GM21526 (cell line): Measurements from ENCODE around the gene TMEM147.
"Not testable (repeated sequence)": the region's sequence is repeated elsewhere in the genome, so short reads cannot be mapped to it uniquely, and the experiment has no call there.

Experiments used
- ATAC-seq: cut with Tn5 transposase; IDR thresholded peaks from one replicate; pipeline ENCODE4 v1.9.1; 2021; ENCODE audit warnings: moderate library complexity; ENCODE audit not compliant: unreplicated experiment, low FRiP score

TMEM147 gene

DNA sequence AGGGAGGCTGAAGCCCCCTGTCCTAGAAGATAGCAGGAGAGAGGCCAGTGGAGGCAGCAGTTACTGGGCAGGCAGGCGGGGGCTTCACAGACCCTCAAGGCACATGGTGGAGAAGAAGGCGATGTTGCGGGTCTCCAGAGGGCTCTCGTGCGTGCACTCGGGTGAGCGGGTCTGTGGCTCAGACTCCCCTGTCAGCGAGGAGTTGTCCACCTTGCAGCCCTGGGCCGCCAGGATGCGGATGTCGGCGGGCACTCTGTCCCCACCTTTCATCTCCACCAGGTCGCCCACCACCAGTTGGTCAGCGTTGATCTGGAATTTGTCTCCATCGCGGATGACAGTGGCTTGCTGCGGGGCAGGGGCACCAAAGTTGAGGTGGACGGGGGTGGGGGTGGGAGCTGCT is 14.8 kb downstream of the TMEM147 start:
- no peak for ATAC-seq

DNA sequence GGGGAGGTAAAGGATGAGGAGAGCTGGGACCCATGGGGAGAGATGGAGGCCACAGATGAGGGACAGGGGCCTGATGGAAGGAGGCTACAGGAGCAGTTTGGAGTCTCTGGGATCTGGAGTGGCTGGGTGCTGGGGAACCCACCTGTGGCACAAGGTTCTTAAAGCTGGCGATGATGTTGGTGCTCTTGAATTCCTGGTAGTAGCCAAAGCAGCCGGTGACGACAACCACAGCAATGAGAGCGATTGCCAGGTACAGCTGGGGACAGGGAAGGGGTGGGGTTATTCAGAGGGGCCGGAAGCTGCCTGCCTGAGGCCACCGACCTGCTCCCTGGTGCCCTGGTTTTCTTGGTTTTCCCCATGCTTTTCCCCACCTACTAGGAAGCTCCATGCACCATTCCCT is 15.3 kb downstream of the TMEM147 start:
- no peak for ATAC-seq

DNA sequence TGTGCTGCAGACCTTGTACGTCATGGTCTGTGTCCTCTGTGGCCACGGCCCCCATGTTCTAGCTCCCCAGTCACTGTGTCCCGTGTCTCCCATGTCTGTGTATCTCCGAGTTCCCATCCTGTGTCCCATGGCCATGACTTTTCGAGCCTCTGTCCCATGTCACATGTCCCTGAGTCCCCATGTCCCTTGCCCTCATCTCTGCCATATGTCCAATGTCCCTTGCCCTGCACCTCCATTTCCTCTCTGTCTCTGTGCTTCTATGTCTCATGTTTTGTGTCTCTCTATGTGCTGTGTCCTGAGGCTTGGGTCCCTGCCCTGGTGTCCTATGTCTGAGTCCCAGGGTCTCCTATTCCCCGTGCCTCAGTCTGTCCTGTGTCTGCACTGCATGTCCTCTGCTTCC is 16.0 kb downstream of the TMEM147 start:
- no peak for ATAC-seq

DNA sequence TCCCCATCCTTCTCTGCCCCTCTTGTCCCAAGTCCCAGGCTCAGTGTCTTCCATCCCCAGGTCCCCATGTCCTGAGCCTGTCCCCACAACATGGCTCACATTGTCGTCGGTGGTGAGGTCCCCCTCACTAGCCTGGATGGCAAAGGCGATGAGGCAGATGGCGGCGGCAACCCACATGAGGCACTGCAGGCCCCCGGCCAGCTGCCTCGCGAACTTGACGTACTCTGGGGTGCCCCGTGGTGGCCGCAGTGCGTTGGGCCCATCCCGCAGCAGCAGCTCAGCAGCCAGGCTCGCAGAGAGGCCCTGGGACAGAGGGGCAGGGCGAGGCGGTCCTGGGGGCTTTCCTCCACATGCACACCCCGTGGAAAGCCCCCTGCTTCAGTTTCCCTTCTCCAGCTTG is 16.9 kb downstream of the TMEM147 start:
- no peak for ATAC-seq

DNA sequence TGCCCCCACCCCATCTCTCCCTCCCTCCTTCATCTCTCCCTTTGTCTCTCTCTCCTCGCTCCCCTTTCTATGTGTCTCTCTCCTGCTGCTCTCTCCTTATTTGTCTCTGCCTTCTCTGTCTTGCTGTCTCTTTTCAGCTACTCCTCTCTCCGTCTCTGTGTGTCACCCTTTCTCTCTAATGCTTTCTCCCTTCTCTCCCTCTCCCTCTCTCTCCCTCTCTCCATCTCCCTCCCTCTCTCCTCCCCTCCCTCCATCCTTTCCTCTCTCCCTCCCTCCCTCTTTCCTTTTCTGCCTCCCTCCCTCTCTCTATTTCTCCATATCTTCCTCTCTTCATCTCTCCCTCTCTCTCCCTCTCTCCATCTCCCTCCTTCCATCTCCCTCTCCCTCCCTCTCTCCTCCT is 17.4 kb downstream of the TMEM147 start:
- ATAC-seq, result no peak

DNA sequence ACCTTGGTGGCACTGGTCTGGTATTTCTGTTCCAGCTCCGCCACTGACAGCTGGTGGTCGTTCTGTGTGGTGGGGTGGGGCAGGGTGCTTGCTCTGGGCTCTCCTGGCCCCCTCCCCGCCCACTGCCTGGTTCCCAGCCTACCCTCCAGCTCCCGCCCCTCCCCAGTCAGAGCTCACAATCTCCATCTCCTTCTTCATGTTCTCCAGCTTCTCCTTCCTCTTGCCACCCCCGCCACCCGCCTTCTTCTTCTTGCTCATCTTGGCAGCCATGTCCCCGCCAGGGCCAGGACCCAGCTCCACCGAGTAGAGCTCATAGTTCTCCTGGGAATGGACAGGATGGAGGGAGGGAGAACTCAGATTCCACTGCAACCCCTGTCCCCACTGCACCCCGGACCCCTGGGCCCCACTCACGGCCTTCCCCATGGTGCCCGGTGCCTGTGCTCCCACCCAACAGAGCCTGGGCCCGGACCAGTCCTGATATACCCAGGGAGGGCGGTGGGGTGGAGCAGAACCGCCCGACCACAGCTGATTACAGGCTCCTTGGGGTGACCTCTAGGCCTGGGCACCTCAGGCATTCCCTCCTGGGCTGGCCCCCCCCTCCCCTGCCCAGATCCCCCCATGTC is 17.9 kb downstream of the TMEM147 start, which contains the start of gene ATP4A:
ATP4A (minus strand) TSS at position 452 of the 623 bp plus-strand sequence; CDS start at position 423, 29 bp downstream.
- ATAC-seq, result no peak

DNA sequence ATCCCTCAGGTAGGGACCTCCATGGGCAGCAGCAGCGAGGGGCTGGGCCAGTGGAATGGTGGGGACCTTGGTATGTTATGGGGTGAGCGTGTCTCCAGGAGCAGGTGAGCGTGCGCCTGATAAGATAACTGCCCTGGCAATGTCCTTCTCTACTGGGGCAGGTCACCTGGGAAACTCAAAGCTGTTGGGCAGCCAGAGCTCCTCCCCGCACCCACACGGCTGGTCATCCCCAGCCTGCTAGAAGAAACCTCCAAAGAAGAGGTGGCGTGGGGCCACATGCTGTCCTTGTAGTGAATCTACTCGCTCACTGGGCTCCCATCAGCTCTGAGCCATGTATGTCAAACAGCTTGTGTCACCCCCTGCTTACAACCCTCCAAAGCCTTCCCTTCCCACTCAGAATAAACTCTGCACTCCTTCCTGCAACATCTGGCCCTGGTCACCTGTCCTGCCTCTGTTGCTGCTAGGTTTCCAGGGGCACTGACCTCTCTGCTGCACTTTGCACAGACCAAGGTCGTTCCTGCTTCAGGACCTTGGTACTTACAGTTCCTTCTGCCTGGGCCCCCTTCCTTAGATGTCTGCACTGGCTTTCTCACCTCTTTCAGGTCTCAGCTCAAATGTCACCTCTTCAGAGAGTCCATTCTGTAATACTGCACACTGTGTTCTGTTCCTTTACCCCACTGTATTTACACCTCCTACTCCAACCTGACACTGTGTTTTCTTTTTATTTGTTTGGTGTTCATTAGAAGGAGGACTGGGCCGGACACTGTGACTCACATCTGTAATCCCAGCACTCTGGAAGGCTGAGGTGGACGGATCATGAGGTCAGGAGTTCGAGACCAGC is 19.8 kb downstream of the TMEM147 start:
- no peak for ATAC-seq

DNA sequence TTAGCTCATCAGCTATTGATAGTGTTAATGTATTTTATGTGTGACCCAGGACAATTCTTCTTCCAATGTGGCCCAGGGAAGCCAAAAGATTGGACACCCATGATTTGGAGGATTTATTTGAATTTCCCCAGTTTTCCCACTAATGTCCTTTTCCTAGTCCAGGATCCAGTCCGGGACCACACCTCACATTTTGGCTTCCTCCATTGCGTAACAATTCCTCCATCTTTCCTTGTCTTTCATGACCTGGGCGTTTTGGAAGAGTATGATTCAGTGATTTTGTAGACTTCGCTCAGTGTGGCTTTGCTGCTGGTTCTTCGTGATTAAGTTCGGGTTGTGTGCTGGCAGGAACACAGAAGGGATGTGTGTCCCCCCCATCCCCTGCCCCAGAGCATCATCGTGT is 21.3 kb downstream of the TMEM147 start:
- ATAC-seq, result no peak

DNA sequence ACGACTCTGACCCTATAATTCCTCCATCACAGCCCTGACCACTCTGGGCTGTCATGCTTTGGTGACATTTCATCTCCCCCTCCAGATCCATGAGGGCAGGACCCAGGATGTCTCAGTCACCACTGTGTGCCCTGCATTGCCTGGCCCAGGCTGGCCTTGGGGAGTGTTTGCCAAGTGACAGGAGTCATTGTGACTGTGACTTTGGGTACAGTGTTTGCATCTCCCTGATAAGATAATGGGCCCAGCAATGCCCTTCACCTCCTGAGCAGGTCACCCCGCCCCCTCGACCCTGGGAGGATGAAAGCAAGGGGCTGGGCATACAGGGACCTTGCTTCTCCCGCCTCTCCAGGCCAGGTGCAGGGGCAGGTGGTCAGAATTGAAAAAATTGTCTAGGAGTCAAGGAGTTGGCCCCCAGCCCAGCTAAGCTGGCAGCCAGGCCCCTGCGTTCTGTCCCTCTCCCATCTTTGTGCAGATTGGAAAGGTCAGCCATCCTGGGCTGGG is 23.9 kb downstream of the TMEM147 start:
- ATAC-seq, result no peak

DNA sequence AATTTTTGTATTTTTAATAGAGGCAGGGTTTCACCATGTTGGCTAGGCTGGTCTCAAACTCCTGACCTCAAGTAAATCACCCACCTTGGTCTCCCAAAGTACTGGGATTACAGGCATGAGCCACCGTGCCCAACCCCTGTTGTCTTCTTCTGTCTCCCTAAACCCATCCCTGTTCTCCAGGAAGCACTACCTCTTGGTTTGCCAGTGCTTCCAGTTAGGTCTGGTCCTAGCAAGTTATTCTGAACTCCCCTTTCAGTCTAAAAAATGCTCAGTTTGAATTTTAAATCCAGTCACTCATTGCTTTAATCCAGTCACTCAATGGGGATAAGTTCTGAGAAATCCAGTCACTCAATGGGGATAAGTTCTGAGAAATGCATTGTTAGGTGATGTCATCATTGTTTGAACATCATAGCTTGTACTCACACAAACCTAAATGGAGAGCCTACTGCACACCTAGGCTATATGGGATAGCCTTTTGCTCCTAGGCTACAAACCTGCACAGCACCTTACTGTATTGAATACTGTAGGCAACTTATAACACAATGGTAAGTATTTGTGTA is 26.1 kb downstream of the TMEM147 start:
- no peak for ATAC-seq

DNA sequence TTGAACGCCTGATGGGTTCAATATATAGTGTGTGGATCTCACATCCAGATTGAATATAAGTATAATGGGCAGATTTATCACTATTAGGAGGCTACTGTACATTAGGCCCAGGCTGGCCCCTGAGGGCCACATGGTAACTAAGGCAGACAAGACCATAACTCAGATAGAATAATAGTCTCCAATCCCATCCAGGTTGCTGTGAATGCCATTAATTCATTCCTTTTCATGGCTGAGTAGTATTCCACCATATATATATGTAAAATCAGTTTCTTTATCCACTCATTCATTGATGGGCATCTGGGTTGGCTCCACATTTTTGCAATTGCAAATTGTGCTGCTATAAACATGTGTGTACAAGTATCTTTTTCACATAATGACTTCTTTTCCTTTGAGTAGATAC is 32.5 kb downstream of the TMEM147 start:
- no peak for ATAC-seq

DNA sequence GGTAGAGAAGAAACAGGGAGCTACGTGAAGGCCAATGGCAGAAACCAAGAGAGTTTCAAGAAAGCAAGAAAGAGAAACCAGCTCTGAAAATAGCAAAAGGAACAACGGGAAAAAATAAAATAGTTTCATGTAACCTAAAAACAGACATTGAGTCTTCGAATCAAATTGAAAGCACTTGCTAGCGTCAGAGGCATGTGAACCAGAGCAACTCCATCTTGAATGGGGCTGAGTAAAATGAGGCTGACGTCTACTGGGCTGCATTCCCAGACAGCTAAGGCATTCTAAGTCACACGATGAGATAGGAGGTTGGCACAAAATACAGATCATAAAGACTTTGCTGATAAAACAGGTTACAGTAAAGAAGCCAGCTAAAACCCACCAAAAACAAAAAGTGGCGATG is 33.3 kb downstream of the TMEM147 start:
- ATAC-seq, result no peak

DNA sequence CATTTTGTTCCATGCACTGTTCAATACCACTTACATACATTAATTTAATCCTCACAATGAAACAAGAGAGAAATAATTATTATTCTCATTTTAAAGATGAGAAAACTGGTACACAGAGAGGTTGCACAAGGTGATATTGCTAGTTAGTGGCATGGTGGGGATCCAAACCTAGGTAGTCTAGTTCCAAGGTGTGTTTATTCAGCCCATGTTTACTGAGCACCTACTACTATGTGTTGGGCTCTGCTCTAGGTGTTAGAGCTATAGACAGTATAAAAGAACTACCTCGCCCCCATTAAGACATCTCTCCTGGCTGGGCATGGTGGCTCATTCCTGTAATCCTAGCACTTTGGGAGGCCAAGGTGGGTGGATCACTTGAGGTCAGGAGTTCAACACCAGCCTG is 37.3 kb downstream of the TMEM147 start:
- ATAC-seq, result no peak

DNA sequence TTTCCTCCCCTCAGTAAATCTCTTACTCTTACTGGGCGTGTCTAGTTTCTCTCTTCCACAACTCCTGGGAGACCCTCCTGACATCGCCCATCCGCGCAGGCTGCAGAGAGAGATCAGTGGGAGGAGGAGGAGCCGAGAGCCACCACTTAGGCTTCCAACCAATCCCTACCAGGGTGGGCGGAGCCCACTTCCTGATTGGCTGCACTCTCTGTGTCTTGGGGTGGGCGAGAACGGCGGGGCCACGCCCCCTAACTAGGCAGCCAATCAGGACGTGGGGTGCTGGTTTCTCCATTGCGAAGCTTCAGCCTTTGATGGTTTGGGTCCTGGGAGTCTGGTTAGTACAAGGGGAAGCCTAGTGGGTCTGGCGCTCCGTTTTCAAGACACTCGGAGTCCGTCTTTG is 40.4 kb downstream of the TMEM147 start, which contains the start of gene PMIS2:
PMIS2 (plus strand) TSS at position 326 of the 400 bp plus-strand sequence. CDS start 87 bp downstream, outside the sequence.
- ATAC-seq, result no peak

DNA sequence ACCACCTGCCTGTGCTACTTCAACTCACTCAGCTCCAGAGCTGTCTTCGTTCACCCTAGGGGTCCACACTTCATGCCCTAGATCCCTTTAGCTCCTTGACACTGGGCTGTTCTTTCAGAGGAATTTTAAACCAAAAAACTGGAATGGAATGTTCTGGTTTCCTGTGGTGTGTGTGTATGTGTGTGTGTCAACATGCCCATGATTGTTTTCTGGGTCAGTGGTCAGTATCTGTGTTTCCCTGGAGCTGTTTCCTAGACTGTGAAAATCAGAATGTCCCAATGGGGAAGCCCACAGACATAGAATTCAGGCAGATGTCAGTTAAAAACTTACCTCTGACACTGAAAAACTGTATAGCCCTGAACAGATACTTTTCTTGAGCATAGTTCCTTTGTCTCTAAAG is 41.9 kb downstream of the TMEM147 start:
- no peak for ATAC-seq

DNA sequence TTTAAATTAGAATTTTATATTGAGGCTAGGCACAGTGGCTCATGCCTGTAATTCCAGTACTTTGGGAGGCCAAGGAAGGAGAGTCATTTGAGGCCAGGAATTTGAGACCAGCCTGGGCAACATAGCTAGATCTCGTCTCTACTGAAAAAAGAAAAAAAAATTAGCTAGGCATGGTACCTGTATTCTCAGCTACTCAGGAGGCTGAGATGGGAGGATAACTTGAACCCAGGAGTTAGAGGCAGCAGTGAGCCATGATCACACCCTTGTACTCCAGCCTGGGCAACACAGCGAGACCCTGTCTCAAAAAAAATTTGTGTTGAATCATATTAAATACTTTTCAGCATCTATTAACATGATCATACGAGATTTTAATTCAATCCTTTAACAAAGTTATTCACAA is 45.4 kb downstream of the TMEM147 start:
- no peak for ATAC-seq

DNA sequence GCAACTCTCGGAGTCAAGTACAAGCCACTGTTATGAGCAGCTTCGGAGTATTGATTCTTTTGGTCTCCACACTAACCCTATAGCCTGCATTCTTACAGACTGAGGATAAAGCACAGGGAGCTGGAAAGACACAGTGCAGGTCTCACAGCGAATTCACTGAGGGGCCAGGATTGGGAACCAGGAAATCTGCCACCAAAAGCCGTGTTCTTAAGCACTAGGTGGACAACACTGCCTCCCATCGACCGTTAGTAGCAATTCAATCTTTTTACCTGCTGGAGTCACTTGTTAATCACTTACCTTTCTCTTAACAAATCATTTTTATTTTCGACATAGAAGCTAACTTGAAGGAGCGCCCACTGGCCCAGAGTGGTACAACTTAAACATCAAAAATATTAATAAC is 46.8 kb downstream of the TMEM147 start:
- no peak for ATAC-seq

DNA sequence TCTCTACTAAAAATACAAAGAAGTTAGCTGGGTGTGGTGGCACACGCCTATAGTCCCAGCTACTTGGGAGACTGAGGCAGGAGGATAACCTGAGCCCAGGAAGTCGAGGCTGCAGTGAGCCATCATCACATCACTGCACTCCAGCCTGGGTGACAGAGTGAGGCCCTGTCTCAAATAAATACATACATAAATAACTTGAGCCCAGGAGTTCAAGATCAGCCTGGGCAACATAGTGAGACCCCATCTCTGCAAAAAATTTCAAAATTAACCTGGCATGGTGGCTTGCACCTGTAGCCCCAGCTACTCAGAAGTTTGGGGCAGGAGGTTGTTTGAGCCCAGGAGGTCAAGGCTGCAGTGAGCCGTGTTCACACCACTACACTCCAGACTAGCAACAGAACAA is 49.6 kb downstream of the TMEM147 start:
- ATAC-seq, result not testable (repeated sequence)

DNA sequence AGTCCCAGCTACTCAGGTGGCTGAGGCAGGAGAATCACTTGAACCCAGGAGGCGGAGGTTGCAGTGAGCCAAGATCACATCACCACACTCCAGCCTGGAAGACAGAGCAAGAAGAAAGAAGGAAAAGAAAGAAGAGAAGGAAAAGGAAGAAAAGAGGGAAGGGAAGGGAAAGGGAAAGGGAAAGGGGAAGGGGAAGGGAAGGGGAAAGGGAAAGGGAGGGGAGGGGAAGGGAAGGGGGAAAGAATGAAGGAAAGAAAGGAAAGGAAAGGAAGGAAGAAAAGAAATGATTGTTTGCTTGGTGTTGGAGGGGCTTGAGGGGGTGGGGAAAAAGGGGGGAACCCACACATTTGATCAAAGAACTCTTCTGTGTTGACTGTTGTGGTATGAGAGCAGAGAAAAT is 50.5 kb downstream of the TMEM147 start:
- no peak for ATAC-seq

DNA sequence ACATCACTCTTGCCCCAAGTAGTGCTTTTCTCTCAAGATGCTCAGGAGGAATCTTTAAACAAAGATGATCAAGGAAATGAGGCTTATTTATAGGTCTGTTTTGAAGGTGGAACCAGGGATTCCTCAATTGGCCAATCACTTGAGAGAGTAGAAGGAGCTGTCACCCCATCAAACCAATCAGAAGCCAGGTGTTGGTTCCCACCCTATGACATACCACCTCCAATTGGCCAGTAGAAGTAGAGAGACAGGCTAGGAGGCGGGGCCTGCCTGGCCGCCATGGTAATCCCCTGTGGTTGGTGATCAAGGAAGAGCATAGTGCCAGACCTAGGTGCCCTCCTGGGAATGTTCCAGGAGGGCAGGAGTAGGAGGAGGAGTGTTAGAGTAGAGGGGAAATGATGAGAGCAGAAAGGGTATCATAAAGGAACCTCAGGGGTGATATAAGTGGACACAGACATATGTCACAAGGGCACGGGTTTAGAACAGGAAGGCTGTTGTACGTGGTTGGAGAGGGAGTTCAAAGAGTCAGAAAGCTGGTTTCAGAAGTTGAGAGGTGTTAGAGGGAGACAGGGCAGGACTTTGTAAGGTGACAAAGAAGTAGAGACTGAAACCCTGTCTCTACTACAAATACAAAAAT is 51.1 kb downstream of the TMEM147 start:
- no peak for ATAC-seq
